OCI-LY1 (cell line): ENCODE measurements around the gene TTC33.

ENCODE experiments used
- H2AFZ ChIP-seq: fragments of 200-600 bp; sonication (generic), shearing (Covaris generic); 2 replicates; pipeline ENCODE4 v1.6.0; 2014; ENCODE audit warnings: antibody characterized with exemption, mild to moderate bottlenecking, low read length
- H3F3A ChIP-seq: fragments of 200-600 bp; sonication (generic), shearing (Covaris generic); 2 replicates; pipeline ENCODE4 v1.6.0; 2014; ENCODE audit warnings: mild to moderate bottlenecking, antibody characterized with exemption, low read length, moderate library complexity; ENCODE audit not compliant: insufficient read depth
- H3K27ac ChIP-seq: fragments of 200-600 bp; sonication (generic); 2 replicates; pipeline ENCODE4 v1.5.1; 2014; ENCODE audit warnings: low read length, mixed run types, mild to moderate bottlenecking, low read depth; ENCODE audit not compliant: poor library complexity, severe bottlenecking
- H3K27me3 ChIP-seq: fragments of 200-600 bp; sonication (generic); 2 replicates; pipeline ENCODE4 v1.6.0; 2014; ENCODE audit warnings: antibody characterized with exemption, mild to moderate bottlenecking, low read length, moderate library complexity; ENCODE audit not compliant: insufficient read depth
- H3K36me3 ChIP-seq: fragments of 200-600 bp; sonication (generic); 2 replicates; pipeline ENCODE4 v1.6.1; 2014; ENCODE audit warnings: mild to moderate bottlenecking, antibody characterized with exemption, low read length, moderate library complexity, mixed read lengths; ENCODE audit not compliant: insufficient read depth
- H3K4me1 ChIP-seq: fragments of 200-600 bp; sonication (generic); 2 replicates; pipeline ENCODE4 v1.5.1; 2014; ENCODE audit warnings: mild to moderate bottlenecking, low read length, moderate library complexity; ENCODE audit not compliant: insufficient read depth, severe bottlenecking
- H3K4me2 ChIP-seq: fragments of 200-600 bp; sonication (generic), shearing (Covaris generic); 2 replicates; pipeline ENCODE4 v1.6.1; 2014; ENCODE audit warnings: low read length
- H3K4me3 ChIP-seq: fragments of 200-600 bp; sonication (generic); 2 replicates; pipeline ENCODE4 v1.5.1; 2014; ENCODE audit warnings: low read length, low read depth, mild to moderate bottlenecking, mixed read lengths; ENCODE audit not compliant: poor library complexity, severe bottlenecking
- H3K79me2 ChIP-seq: fragments of 200-600 bp; shearing (Covaris generic); 2 replicates; pipeline ENCODE4 v1.6.1; 2016; ENCODE audit warnings: mixed run types, low read length, mixed read lengths; ENCODE audit not compliant: insufficient read depth
- H3K9ac ChIP-seq: fragments of 200-600 bp; sonication (generic), shearing (Covaris generic); 2 replicates; pipeline ENCODE4 v1.6.1; 2014; ENCODE audit warnings: mild to moderate bottlenecking, low read length, mixed read lengths
- H3K9me2 ChIP-seq: fragments of 200-600 bp; sonication (generic), shearing (Covaris generic); 2 replicates; pipeline ENCODE4 v1.6.1; 2014; ENCODE audit warnings: low read depth, mild to moderate bottlenecking, low read length, mixed read lengths
- H3K9me3 ChIP-seq: fragments of 200-600 bp; shearing (Covaris generic); 2 replicates; pipeline ENCODE4 v1.6.1; 2014; ENCODE audit warnings: low read length, mixed read lengths
- H4K20me1 ChIP-seq: fragments of 200-600 bp; sonication (generic), shearing (Covaris generic); 2 replicates; pipeline ENCODE4 v1.6.0; 2016; ENCODE audit warnings: mild to moderate bottlenecking, low read length; ENCODE audit not compliant: insufficient read depth
- CTCF ChIP-seq: fragments of 200-600 bp; sonication (generic), shearing (Covaris generic); IDR thresholded peaks from 2 replicates; pipeline ENCODE4 v1.5.1; 2017; ENCODE audit warnings: mild to moderate bottlenecking, antibody characterized with exemption, low read length, moderate library complexity, mixed read lengths
- EZH2 ChIP-seq: fragments of 200-600 bp; sonication (generic), shearing (Covaris generic); IDR thresholded peaks from 2 replicates; pipeline ENCODE4 v1.8.0; 2017; ENCODE audit warnings: borderline replicate concordance, mixed run types, mild to moderate bottlenecking, antibody characterized with exemption, low read length, moderate library complexity, mixed read lengths

TTC33 gene

GRCh38 chr5:40614466-40614865 lies 141.3 kb downstream of the TTC33 start:
- TF ChIP-seq EZH2 (no peak), CTCF (no peak)
- Histone ChIP-seq H3K9ac (no peak overlapping the region), H3K9me2 (no peaks in the 10 kb centered on the region), H3K27ac (no peak overlapping the region), H3K9me3 (no peaks in the 10 kb centered on the region), H3K27me3 (no peaks in the 10 kb centered on the region), H3F3A (no peaks in the 10 kb centered on the region), H3K4me3 (no peak overlapping the region), H4K20me1 (no peaks in the 10 kb centered on the region), H3K79me2 (no peaks in the 10 kb centered on the region), H2AFZ (no peak overlapping the region; the same call in 1 of the 2 replicates), H3K4me2 (no peak overlapping the region), H3K4me1 (peaks cover 20% of the 10 kb centered on the region), H3K36me3 (no peaks in the 10 kb centered on the region)

GRCh38 chr5:40607202-40607601 lies 148.6 kb downstream of the TTC33 start:
- Histone ChIP-seq H3F3A (no peaks in the 10 kb centered on the region), H3K4me2 (no peak overlapping the region), H3K27me3 (no peaks in the 10 kb centered on the region)

GRCh38 chr5:40606077-40606765 lies 149.5 kb downstream of the TTC33 start:
- Histone ChIP-seq H3K9me2 (no peaks in the 10 kb centered on the region), H3K27ac (peak overlapping the region; percentile 84), H3K4me2 (peak overlapping the region; percentile 72), H3K9ac (peak overlapping the region; percentile 48), H3F3A (no peaks in the 10 kb centered on the region), H3K27me3 (no peaks in the 10 kb centered on the region), H3K4me3 (peak overlapping the region; percentile 27), H4K20me1 (no peaks in the 10 kb centered on the region), H3K79me2 (no peaks in the 10 kb centered on the region), H3K4me1 (peaks cover 37% of the 10 kb centered on the region), H3K9me3 (no peaks in the 10 kb centered on the region), H2AFZ (peak overlapping the region; percentile 77; the same call in 1 of the 2 replicates), H3K36me3 (no peaks in the 10 kb centered on the region)
- TF ChIP-seq CTCF (no peak), EZH2 (no peak)

More at GRCh38 chr5:40607202-40607601, 148.6 kb downstream of the TTC33 start:
- H2AFZ ChIP-seq = no peak overlapping the region
- no peak overlapping the region for H3K9ac ChIP-seq
- H3K9me3 ChIP-seq = no peaks in the 10 kb centered on the region
- no peaks in the 10 kb centered on the region for H3K79me2 ChIP-seq
- TF ChIP-seq EZH2 (no peak), CTCF (no peak)
- no peaks in the 10 kb centered on the region for H3K36me3 ChIP-seq
- H3K9me2 ChIP-seq = no peaks in the 10 kb centered on the region
- H4K20me1 ChIP-seq = no peaks in the 10 kb centered on the region
- peaks cover 31% of the 10 kb centered on the region for H3K4me1 ChIP-seq
- H3K4me3 ChIP-seq = no peak overlapping the region
- H3K27ac ChIP-seq = peak overlapping the region; percentile 30
